ENCODE results near the gene EFCAB12. TPM values are rescaled to one million over a fixed set of nuclear protein-coding genes. Genes with fewer than 3 reads are reported as not detected.

EFCAB12 gene
- total RNA-seq, 2 donors from 2014 or later: 6.2 to 13.7 TPM

DNA sequence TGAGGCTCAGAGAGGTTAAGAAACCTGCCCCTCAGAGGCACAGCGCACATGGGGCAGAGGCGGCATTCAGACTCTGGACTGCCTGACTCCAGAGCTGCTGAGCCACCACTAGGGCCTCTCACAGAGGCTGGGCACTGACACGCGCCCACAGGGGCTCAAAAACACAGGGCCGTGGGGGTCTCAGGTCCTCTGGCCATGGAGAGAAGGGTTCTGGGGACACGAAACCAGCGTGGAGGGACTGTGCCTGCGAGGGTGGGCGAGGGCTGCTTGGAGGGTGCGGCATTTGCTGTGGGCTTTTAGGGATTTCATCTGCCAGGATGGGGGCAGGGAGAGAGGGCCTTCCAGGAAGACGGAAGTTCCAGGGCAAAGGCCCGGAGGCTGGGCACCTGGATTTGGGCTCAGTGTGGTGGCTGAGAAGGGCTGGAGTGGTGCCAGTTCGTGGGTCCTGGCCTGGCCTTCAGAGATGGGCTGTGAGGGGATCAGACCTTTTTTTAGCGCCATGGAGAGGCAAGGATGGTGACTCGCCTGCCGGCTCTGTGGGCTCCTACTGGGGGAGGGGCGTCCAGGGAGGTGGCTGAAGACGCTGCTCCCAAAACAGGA lies 69.6 kb downstream of the EFCAB12 start:
- intact Hi-C loops (cut with DNase I): no loop called here
- no peaks in the 10 kb centered on the region for H3K4me1 ChIP-seq (replicated peaks)
- no peak for TF ChIP-seq POLR2AphosphoS5 (IDR thresholded peaks at IDR 0.05)
- no peak for TF ChIP-seq POLR2A (IDR thresholded peaks at IDR 0.05)
- TF ChIP-seq, protein P1, sequence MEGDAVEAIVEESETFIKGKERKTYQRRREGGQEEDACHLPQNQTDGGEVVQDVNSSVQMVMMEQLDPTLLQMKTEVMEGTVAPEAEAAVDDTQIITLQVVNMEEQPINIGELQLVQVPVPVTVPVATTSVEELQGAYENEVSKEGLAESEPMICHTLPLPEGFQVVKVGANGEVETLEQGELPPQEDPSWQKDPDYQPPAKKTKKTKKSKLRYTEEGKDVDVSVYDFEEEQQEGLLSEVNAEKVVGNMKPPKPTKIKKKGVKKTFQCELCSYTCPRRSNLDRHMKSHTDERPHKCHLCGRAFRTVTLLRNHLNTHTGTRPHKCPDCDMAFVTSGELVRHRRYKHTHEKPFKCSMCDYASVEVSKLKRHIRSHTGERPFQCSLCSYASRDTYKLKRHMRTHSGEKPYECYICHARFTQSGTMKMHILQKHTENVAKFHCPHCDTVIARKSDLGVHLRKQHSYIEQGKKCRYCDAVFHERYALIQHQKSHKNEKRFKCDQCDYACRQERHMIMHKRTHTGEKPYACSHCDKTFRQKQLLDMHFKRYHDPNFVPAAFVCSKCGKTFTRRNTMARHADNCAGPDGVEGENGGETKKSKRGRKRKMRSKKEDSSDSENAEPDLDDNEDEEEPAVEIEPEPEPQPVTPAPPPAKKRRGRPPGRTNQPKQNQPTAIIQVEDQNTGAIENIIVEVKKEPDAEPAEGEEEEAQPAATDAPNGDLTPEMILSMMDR (IDR thresholded peaks at IDR 0.05): no peak
- 79% methylated on average over 18 of the region's 18 CpGs for WGBS
- H3K36me3 ChIP-seq: no peaks in the 10 kb centered on the region
- no peak for DNase-seq (ENCODE audit: low spot score)
- no peaks in the 10 kb centered on the region for H3K27me3 ChIP-seq (replicated peaks; ENCODE audit: insufficient read depth)
- no peak overlapping the region for H3K4me3 ChIP-seq
- no peaks in the 10 kb centered on the region for H3K9me3 ChIP-seq
- no peak overlapping the region for H3K27ac ChIP-seq

DNA sequence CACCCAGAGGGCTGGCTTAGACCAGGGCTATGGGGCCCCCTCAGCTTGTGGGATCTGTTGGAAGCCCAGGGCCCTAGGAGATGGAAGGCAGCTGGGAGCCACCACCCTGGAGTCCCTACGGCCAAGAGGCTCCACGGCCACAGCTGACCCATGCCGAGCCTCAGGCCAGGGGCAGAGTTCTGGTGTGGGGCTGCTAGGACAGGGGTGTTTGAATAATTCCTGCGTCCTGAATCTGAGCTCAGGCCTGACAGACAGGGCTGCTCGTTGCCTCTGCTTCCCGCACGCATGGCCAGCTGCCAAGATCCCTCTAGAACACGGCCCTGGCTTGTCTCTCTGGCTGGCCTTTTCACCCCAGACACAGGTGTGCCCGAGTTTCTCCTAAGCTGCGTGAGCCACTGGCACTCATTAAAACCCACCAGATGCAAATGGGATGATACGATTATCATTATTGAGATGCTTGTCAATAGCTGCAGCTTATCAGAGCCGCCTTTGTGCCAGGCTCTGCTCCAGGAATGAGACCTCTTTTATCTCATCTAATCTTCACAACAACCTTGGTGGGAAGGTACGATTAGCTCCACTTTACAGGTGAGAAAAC lies 70.2 kb downstream of the EFCAB12 start:
- Histone ChIP-seq H3K4me3 (no peak overlapping the region), H3K27me3 (replicated peaks; ENCODE audit: insufficient read depth) (no peaks in the 10 kb centered on the region), H3K4me1 (replicated peaks) (no peaks in the 10 kb centered on the region), H3K27ac (no peak overlapping the region), H3K9me3 (no peaks in the 10 kb centered on the region), H3K36me3 (no peaks in the 10 kb centered on the region)
- intact Hi-C loops (cut with DNase I): no loop called here
- TF ChIP-seq, protein P1 (IDR thresholded peaks at IDR 0.05): no peak
- no peak for TF ChIP-seq POLR2A (IDR thresholded peaks at IDR 0.05)
- TF ChIP-seq POLR2AphosphoS5 (IDR thresholded peaks at IDR 0.05): no peak
- WGBS: 43% methylated on average over 13 of the region's 13 CpGs
- DNase-seq (ENCODE audit: low spot score): no peak

DNA sequence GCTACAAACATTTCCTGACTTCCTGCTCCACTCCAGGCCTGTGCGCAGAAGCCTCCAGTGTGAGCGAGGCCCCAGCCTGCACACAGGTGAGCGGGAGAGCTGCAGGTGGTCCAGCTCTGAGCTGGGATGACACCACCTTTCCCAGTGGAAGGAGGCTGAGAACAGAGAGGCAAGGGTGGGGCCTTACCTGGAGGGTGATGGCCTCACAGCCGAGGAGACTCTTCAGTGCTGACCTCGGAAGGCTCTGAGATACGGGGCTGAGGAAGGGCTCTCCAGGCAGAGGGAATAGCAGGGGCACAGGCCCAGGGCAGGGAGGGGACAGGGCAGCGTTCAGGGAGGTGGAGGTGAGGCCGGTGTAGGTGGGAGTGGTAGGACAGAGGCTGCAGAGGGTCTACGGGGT lies 70.8 kb downstream of the EFCAB12 start:
- H3K4me1 ChIP-seq (replicated peaks): no peaks in the 10 kb centered on the region
- intact Hi-C loops (cut with DNase I): no loop called here

DNA sequence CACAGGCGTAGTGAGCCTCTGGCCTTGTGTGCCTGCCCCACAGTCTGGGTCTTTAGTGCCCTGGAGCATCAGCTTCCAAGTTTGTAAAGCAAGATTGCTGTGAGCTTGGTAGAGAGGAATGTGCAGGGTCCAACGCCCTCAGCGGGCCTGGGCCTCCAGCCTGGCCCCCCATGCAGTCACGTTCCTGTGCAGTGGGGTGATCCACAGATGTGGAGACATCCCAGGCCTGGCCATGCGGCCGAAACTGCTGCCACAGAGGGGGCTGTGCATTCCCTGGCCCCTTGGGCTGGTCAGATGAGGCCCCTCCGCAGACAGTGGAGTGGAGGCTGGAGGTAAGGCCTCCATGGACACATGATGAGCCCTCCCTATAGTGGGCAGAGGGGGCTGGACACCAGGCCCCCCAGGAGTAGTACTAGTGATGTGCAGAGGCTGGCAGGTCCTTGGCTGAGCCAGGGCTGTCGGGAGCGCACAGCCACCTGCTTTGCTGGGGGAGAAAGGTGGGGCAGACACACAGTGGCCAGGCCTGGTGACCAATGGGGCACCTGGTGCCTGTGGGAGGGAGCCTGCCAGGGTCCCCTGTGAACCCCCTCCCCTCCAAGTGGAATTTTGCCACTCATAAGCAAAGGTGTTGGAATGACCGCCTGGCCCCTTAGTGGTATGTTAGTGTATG lies 71.5 kb downstream of the EFCAB12 start:
- H3K4me3 ChIP-seq: no peak overlapping the region
- 95% methylated on average over 10 of the region's 10 CpGs for WGBS
- DNase-seq (ENCODE audit: low spot score): no peak
- intact Hi-C loops (cut with DNase I): no loop called here
- no peaks in the 10 kb centered on the region for H3K36me3 ChIP-seq
- no peaks in the 10 kb centered on the region for H3K9me3 ChIP-seq
- no peaks in the 10 kb centered on the region for H3K27me3 ChIP-seq (replicated peaks; ENCODE audit: insufficient read depth)
- no peak for TF ChIP-seq POLR2A (IDR thresholded peaks at IDR 0.05)
- no peak for TF ChIP-seq POLR2AphosphoS5 (IDR thresholded peaks at IDR 0.05)
- TF ChIP-seq, protein P1 (IDR thresholded peaks at IDR 0.05): no peak
- H3K4me1 ChIP-seq (replicated peaks): no peaks in the 10 kb centered on the region
- H3K27ac ChIP-seq: no peak overlapping the region

More for the DNA sequence above, 70.8 kb downstream of the EFCAB12 start:
- no peak for TF ChIP-seq POLR2A (IDR thresholded peaks at IDR 0.05)
- TF ChIP-seq, protein P1 (IDR thresholded peaks at IDR 0.05): no peak
- no peaks in the 10 kb centered on the region for H3K36me3 ChIP-seq
- no peak overlapping the region for H3K27ac ChIP-seq
- H3K4me3 ChIP-seq: no peak overlapping the region
- no peak for DNase-seq (ENCODE audit: low spot score)
- 89% methylated on average over 9 of the region's 9 CpGs for WGBS
- no peaks in the 10 kb centered on the region for H3K9me3 ChIP-seq
- H3K27me3 ChIP-seq (replicated peaks; ENCODE audit: insufficient read depth): no peaks in the 10 kb centered on the region

DNA sequence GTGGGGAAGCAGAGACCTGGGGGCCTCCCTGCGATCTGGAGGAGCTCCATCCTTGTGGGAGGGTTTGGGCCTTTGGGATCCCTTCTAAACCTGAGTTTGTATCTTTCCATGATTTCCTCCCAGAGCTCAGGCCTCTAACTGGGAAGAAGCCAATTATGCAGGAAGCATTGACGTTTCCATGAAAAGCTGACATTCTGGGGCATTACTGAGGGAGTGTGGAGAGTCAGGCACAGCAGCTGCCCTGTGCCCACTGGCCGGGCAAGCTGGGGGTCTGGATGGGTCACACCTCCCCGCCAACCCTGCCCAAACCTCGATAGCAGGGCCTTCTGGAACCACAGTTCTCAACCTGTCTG lies 74.9 kb downstream of the EFCAB12 start:
- Histone ChIP-seq H3K27me3 (replicated peaks; ENCODE audit: insufficient read depth) (no peaks in the 10 kb centered on the region), H3K4me1 (replicated peaks) (no peaks in the 10 kb centered on the region), H3K27ac (no peak overlapping the region), H3K36me3 (no peaks in the 10 kb centered on the region), H3K4me3 (no peak overlapping the region), H3K9me3 (no peaks in the 10 kb centered on the region)
- intact Hi-C loops (cut with DNase I): no loop called here
- no peak for DNase-seq (ENCODE audit: low spot score)
- WGBS: 74% methylated on average over 5 of the region's 5 CpGs
- no peak for TF ChIP-seq POLR2AphosphoS5 (IDR thresholded peaks at IDR 0.05)
- TF ChIP-seq, protein P1 (IDR thresholded peaks at IDR 0.05): no peak
- TF ChIP-seq POLR2A (IDR thresholded peaks at IDR 0.05): no peak
